Measurements from ENCODE around the gene PRSS33.
A peak's percentile ranks its signal among the peaks of the same experiment; 100 is the strongest.

Gene PRSS33

DNA sequence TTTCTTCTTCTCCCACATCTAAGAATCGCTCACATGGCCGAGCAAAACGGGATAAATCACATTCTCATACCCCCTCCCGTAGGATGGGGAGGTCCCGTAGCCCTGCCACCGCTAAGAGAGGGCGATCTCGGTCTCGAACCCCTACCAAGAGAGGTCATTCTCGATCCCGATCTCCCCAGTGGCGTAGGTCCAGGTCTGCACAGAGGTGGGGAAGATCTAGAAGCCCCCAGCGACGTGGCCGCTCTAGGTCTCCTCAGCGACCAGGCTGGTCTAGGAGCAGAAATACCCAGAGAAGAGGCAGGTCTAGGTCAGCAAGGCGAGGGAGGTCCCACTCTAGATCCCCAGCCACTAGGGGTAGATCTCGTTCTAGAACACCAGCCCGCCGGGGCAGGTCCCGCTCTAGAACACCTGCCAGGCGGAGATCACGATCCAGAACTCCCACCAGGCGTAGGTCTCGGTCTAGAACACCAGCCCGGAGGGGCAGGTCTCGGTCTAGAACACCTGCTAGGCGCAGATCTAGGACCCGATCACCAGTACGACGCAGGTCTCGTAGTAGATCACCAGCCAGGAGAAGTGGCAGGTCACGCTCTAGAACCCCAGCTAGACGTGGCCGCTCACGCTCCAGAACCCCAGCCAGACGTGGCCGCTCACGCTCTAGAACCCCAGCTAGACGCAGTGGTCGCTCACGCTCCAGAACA lies 25.3 kb downstream of the PRSS33 start:
- no peak for DNase-seq (ENCODE audit: low spot score)

DNA sequence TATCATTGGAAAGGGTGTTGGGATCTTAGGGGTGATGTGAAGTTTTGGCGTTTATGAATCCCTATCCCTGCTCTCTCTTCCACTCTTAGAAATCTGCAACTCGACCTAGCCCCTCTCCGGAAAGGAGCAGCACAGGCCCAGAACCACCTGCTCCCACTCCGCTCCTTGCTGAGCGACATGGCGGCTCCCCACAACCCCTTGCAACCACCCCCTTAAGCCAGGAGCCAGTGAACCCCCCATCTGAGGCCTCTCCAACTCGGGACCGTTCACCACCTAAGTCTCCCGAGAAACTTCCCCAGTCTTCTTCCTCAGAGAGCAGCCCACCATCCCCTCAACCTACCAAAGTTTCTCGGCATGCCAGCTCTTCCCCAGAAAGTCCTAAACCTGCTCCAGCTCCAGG lies 25.9 kb downstream of the PRSS33 start:
- no peak for DNase-seq (ENCODE audit: low spot score)

DNA sequence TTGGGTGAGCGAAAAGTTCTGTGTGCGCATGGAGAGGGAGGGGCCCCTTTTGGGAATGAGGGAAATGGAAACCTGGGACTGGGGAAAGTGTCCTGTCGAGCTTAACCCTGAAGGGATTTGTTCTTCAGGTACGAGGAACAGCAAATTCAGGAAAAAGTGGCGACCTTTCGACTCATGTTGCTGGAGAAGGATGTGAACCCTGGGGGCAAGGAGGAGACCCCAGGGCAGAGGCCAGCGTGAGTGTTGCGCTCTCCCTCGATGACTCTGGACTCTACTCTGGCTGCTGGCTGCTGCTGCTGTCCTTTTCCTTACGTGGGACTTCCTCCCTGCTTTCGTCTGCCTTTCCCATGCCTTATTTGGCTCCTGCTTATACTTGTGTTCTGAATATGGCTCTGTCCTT lies 30.0 kb downstream of the PRSS33 start:
- DNase-seq (ENCODE audit: low spot score), result no peak

DNA sequence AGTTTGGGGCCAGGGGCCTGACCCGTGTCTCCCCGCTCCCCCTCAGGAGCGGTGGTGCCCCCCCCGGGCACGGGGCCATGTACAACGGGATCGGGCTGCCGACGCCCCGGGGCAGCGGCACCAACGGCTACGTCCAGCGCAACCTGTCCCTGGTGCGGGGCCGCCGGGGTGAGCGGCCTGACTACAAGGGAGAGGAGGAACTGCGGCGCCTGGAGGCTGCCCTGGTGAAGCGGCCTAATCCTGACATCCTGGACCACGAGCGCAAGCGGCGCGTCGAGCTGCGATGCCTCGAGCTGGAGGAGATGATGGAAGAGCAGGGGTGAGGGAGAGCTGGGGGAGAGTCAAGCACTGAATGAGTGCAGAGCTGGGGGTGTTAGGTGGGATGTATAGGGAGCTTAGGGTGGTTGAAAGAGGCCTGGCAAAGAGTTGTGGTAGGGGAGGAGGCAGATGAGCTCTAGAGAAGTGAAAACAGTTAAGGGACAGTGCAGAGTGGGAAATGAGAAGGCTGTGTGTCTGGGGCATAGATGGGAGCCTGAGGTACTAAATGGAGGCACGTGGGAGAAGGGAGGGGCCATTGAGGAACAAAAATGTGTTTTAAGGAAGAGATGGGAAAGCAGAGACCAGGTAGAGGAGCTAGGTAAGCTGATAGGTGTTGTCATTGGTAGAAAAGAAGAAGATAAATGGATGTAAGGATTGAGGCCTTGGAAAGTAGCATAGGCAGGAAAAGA lies 30.9 kb downstream of the PRSS33 start:
- no peak for DNase-seq (ENCODE audit: low spot score)

- DNase-seq (ENCODE audit: low spot score), result no peak
Measured at GRCh38 chr16:2755158-2755557, 32.2 kb downstream of the PRSS33 start.

- no peak for DNase-seq (ENCODE audit: low spot score)
Measured at GRCh38 chr16:2753733-2754020, 33.7 kb downstream of the PRSS33 start.

DNA sequence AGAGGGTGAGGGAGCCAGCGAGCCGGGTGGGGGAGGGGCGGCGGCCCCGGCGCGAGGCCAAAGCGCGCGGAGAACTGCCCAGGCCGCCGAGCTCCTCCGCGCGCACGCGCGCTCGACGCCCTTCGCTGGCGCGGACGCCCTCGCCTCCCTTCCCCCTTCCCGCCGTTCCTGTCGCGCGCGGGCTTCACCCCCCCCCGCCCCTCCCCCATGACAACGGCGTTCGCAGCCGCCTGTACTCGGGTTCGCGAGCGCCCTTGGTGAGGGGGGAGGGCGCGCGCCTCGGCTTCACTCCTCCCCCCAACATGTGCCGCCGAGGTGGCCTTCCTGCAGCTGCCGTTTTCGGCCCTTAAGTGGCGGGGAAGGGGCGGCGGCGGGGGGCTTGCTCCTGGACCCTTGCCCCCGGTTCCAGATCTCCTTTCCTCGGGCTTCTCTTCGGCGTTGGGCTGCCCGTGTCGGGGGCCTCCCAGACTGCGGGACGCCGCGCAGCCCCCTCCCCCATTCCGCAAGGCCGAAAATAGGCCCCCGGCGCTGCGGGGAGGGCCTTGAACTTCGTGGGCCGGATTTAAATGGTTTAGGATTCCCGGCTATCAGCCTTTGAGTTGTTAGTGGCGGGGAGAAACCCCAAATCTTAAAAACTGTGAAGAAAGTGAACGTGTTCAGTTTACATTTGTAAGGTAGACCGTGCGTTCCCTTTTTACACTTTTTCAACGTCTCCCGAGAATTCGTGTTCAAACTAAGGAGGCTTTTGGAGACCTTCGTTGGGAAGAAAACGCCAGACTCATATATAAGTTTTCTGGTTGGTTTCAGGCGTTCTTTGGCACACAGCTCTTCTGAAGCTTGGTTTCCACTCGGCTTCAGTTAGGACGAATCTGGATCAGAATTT lies 34.3 kb downstream of the PRSS33 start:
- DNase-seq (ENCODE audit: low spot score), result peak; percentile 61

GRCh38 chr16:2752035-2752849 lies 35.1 kb downstream of the PRSS33 start, which contains the start of gene SRRM2:
SRRM2 (plus strand) TSS chr16:2752638; CDS start chr16:2756365, 3,727 bp downstream.
- DNase-seq (ENCODE audit: low spot score), result peak; percentile 95

DNA sequence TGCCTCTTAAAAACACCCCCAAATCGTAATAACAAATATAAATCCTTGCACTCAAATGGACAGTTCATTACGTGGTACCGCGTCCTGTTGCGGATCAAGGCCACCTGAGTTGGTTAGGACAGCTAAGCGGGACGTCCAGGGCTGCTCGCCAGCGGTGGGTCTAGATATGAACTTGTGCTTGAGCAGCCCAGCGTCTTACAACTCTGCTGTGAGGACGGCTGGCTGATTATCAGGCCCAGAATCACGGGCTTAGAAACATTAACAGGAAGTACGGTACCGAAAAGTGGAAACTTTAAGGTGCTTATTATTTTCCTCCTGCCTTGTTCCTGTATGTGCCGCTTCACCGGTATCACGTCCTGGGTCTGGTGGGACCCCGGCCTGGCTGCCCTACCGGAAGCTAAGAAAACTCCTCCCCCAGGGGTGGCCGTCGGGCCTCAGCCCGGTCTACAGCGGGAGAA lies 35.8 kb downstream of the PRSS33 start:
- no peak for DNase-seq (ENCODE audit: low spot score)

- no peak for DNase-seq (ENCODE audit: low spot score)
Measured at GRCh38 chr16:2749936-2750335, 37.4 kb downstream of the PRSS33 start.

DNA sequence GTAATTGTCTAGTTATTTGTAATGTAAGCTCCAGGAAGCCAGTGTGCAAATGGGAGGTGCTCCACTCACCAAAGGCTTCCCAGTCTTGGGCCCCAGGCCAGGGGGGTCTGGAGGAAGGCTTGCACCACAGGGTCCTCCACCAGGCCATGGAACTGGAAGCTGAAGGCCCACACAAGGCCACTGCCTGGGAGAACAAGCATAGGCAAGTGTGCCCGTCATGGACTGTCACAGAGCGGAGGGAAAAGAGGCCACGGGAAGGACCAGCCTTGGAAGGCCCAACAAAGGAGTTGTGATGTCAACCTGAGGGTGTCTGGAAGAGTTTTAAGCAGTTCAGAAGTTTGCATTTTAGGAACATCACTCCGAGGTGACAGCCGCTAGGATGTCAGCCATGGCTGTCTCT lies 37.9 kb downstream of the PRSS33 start:
- DNase-seq (ENCODE audit: low spot score), result no peak

GRCh38 chr16:2748757-2749455 lies 38.5 kb downstream of the PRSS33 start:
- no peak for DNase-seq (ENCODE audit: low spot score)

- DNase-seq (ENCODE audit: low spot score), result no peak
Measured at GRCh38 chr16:2745961-2746360, 41.4 kb downstream of the PRSS33 start.

- no peak for DNase-seq (ENCODE audit: low spot score)
Measured at GRCh38 chr16:2745116-2745890, 42.1 kb downstream of the PRSS33 start.

DNA sequence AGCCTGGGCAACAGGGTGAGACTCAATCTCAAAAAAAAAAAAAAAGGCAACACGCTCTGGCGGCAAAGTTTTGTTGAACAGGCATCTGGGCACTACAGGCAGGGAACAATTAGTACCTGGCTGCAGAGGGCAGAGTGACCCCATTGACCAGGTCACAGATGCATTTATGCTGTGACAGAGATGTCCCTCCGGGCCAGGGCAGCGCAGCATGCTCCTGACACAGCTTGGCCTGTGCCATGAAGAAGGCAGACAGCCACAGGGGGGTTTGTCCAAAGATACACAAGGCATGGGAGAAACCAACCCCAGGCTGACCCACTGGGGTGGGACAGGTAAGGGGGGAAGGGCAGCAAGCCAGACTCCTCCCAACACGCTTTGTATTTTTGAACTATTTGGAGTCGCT lies 42.6 kb downstream of the PRSS33 start:
- DNase-seq (ENCODE audit: low spot score), result no peak

DNA sequence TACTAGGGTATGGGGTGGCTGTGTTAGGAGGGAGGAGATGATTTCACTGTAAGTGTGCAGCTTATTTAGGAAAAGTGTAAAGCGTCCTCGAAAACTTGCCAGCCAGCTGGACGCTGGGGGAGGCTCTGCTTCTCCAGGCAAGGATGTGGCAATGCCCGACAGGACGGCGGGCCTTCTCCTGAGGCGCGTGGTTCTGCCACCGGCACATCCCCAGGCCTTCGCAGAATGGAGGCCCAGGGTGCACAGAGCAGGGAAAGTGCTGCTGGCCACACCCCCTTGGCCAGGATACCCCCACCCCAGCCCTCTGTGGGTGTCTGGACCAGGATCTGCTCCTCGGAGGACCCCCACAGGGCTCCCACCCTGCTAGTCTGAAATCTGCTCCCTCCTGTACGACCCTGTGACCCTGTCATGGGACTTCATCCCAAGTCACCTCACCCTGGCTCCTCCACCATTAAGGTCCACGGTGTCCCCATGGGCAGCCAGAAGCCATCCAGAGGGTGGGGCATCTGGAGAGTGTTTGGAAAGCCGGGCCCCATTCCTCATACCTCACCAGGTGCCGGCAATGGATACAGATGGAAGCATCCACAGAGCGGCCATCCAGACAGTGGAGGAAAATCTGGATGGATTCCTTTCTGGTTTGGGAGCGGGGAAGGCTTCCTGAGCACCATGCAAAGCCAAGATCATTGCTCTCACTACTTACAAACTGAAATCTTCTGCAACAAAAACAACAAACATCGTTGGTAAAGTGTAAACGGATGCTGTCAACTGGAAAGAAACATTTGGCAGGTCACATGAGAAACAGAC lies 44.2 kb downstream of the PRSS33 start:
- DNase-seq (ENCODE audit: low spot score), result no peak

GRCh38 chr16:2742323-2743006 lies 44.9 kb downstream of the PRSS33 start:
- DNase-seq (ENCODE audit: low spot score), result no peak

GRCh38 chr16:2741168-2741567 lies 46.2 kb downstream of the PRSS33 start:
- no peak for DNase-seq (ENCODE audit: low spot score)

GRCh38 chr16:2740476-2740875 lies 46.9 kb downstream of the PRSS33 start:
- DNase-seq (ENCODE audit: low spot score), result no peak
